LNCAP (cell line): ENCODE results near the gene ARHGAP15.

Experiments used
- TF ChIP-seq, protein P1 (sequence below): fragments of 450-650 bp; IDR thresholded peaks from 2 replicates; pipeline ENCODE4 v1.5.1; 2017; ENCODE audit warnings: mild to moderate bottlenecking

ARHGAP15 gene

DNA sequence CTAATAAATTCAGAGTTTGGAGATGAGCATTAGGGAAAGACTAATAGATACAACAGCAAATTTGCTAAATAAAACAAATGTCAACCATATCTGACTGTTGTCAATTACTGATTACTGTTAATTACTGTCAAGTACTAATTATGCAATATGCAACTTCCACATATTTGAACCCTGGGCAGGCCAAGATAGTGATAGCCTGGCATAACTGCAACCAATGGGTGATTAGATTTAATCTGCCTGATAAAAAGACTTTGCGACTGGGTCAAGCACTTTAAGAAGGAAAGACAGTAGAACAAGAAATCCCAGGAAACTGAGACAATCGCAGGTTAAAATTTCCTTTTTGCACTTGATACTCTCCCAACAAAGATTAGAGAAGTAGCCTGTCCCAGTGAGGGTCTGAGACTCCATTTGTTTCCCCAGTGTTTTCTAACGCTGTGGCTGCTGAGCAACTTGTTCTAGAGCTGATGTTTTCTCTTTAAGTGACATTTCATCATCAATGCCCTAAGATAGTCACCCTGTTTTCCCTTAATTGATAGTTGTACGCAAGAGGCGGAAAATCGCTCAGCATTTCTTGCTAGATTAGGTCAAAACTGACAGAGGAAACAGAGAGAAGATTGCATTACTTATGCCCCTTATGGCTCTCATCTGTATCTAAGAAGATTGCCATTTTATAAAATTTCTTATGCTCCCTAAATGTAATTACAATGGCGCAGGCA, 17.8 kb downstream of the ARHGAP15 start:
- TF ChIP-seq, protein P1, sequence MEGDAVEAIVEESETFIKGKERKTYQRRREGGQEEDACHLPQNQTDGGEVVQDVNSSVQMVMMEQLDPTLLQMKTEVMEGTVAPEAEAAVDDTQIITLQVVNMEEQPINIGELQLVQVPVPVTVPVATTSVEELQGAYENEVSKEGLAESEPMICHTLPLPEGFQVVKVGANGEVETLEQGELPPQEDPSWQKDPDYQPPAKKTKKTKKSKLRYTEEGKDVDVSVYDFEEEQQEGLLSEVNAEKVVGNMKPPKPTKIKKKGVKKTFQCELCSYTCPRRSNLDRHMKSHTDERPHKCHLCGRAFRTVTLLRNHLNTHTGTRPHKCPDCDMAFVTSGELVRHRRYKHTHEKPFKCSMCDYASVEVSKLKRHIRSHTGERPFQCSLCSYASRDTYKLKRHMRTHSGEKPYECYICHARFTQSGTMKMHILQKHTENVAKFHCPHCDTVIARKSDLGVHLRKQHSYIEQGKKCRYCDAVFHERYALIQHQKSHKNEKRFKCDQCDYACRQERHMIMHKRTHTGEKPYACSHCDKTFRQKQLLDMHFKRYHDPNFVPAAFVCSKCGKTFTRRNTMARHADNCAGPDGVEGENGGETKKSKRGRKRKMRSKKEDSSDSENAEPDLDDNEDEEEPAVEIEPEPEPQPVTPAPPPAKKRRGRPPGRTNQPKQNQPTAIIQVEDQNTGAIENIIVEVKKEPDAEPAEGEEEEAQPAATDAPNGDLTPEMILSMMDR = no peak

GRCh38 chr2:143148011-143148410, 18.8 kb downstream of the ARHGAP15 start:
- TF ChIP-seq, protein P1 = no peak

GRCh38 chr2:143148757-143149156, 19.5 kb downstream of the ARHGAP15 start:
- TF ChIP-seq, protein P1 = no peak

DNA sequence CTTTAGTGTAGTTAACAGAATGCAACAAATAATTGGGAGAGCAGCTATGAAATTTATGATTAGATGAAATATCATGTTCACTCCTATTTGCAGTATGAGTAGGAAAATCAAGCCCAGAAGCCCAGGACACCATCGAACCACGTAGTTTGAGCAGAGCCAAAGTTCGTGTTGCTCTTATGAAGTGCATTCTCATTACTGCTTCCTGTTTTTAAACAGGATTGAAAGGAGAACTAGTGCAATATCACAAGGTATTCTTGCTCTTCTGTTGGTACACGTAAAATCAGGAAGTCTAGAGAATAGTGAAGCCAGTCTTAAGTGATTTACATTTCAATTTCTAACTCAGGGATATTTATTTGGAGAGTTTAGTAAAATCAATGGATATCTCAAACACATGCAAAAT, 21.1 kb downstream of the ARHGAP15 start:
- TF ChIP-seq, protein P1 = no peak

GRCh38 chr2:143151111-143151752, 22.0 kb downstream of the ARHGAP15 start:
- TF ChIP-seq, protein P1 = no peak

- TF ChIP-seq, protein P1 = no peak
These were observed 23.0 kb downstream of the ARHGAP15 start for GRCh38 chr2:143152219-143152618.

DNA sequence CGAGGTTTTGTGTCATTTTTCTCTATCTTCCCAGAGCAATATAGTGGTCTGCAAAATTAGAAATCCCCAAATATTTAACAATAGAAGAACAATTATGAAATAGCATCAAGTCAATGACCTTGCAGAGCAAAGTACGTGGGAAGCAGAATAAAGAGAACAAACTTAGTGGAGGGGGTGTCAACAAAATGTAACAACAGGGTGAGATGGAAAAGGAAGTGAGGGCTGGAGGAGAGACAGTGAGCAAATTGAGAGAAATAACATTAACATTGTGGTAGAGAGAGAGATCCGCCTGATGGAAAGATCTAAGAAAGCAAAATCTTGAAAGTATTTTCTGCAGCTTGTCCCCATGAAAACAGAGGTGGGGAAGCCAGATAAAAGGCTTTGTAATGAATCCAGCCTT, 23.4 kb downstream of the ARHGAP15 start:
- TF ChIP-seq, protein P1 = no peak
